Stimulated activated CD4-positive, alpha-beta T cell treated with anti-CD3 and anti-CD28 coated beads, TNF-alpha, amount 100 ng/mL, for 1 hour (primary cell): ENCODE data around the gene CD2AP.
"Not testable (repeated sequence)": the region's sequence is repeated elsewhere in the genome, so short reads cannot be mapped to it uniquely, and the experiment has no call there.

Experiments used
- DNase-seq, 3 donors: peaks; one replicate each; pipeline ENCODE4 v3.0.0-alpha.2; 2020; ENCODE audit warnings: low read depth in 3 of 3, low spot score in 1 of 3

Gene CD2AP, protein sequence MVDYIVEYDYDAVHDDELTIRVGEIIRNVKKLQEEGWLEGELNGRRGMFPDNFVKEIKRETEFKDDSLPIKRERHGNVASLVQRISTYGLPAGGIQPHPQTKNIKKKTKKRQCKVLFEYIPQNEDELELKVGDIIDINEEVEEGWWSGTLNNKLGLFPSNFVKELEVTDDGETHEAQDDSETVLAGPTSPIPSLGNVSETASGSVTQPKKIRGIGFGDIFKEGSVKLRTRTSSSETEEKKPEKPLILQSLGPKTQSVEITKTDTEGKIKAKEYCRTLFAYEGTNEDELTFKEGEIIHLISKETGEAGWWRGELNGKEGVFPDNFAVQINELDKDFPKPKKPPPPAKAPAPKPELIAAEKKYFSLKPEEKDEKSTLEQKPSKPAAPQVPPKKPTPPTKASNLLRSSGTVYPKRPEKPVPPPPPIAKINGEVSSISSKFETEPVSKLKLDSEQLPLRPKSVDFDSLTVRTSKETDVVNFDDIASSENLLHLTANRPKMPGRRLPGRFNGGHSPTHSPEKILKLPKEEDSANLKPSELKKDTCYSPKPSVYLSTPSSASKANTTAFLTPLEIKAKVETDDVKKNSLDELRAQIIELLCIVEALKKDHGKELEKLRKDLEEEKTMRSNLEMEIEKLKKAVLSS

DNA sequence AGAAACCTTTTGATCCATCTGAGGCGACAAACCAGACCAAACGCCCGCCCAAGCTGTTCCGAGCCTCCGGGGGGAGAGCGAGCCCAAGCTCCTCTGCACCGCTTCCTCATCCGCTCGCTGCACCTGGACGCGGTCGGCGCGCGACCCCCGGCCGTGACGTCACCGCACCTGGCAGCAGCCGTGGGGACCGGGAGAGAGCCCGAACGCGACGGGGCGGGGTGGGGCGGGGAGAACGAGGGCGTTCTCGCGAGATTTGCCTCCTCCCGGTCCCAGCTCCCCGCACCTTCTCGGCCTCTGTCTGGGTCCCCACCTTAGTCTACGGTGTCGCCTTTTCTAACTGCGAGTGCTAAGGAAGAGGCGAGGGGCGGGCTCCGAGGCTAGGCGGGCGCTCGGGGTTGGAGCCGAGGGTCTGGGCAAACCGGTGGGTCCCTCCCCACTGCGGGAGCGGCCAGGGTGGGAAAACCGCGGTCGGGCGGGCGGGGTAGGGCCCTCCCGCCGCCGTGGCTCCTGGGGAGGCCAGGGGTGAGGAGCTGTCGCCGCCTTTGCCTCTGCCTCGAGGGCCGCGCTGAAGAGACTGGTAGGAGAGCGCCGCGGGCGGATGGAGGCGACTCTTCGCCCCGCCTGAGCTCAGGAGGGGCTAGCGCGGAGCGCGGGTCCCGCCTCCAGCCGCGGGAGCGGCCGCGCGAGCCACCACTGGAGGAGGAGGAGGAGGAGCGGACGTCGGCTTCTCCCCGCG lies at the start of gene CD2AP:
CD2AP (plus strand) TSS at position 293 of the 736 bp plus-strand sequence. CDS start 456 bp downstream, outside the sequence.
- DNase-seq: peak; percentile 67 to 77 (median 76)

DNA sequence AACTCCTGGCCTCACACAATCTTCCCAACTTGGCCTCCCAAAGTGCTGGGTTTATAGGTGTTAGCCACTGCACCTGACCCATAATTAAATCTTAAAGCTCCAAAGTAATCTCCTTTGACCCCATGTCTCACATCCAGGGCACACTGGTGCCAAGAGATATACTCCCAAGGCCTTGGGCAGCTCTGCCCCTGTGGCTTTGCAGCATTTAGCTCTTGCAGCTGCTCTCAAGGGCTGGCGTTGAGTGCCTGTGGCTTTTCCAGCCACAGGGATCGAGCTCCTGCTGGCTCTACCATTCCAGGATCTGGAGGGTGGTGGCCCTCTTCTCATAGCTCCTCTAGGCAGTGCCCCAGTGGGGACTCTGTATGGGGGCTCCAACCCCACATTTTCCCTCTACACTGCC lies 49.3 kb upstream of the CD2AP start:
- no peak for DNase-seq

DNA sequence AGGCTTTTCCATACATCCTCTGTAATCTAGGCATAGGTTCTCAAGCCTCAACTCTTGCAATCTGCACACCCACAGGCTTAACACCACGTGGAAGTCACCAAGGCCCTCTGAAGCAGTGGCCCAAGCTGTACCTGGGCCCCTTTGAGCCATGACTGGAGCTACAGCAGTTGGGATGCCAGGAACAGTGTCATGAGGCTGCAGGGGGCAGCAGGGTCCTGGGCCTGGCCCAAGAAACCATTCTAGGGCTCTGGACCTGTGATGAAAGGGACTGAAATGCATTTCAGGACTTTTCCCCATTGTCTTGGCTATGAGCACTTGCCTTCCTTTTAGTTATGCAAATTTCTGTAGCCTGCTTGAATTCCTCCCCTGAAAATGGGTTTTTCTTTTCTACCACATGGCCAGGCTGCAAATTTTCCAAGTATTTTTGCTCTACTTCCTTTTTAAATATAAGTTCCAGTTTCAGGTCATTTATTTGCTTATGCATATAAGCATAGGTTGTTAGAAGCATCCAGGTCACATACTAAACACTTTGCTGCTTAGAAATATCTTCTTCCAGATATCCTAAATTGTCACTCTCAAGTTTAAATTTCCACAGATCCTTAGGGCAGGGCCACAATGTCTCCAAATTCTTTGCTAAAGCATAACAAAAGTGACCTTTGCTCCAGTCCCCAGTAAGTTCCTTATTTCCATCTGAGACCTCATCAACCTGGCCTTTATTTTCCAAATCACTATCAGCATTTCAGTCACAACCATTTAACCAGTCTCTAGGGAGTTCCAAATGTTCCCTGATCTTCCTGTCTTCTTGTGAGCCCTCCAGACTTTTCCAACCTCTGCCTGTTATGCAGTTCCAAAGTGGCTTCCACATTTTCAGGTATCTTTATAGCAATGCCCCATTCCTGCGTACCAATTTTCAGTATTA lies 48.6 kb upstream of the CD2AP start:
- DNase-seq: no peak

DNA sequence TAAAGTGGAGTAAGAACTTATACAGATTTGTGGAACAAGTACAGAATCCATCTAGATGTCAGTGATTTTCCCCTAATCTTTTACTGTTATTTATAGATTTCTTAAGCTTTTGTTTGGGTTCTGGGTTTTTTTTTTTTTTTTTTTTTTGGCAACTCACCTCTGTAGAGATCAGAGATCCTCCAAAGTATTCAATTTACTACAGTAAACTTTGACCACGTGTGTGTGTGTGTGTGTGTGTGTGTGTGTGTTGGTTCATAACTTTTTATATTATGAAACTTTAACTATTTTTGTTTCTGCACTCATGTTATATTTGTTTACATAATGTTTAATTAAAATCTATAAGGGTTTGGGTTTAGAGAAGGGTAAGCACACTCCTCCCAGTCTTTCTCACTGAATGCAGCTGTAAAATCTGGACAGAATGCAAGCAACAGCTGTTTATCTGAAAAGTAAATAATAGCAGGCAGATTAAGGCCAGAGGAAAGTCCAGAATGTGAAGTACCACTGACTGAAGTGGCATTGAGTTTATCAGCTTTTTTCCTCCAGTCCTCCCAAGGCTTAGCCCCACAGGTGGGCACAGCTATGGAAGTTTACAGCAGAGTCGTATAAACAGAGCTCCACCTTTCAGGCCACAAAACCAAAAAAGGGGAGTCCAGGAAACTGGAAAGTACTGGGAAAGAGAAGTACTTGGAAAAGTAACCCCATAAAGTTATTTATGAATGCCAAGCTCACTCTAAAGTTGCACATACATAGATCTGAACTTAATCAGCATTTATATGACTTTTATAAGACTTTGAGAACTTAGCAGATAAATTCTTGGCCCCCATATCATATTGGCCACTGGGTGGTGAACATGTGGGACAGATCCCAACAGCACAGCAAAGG lies 43.0 kb upstream of the CD2AP start:
- DNase-seq: no peak

DNA sequence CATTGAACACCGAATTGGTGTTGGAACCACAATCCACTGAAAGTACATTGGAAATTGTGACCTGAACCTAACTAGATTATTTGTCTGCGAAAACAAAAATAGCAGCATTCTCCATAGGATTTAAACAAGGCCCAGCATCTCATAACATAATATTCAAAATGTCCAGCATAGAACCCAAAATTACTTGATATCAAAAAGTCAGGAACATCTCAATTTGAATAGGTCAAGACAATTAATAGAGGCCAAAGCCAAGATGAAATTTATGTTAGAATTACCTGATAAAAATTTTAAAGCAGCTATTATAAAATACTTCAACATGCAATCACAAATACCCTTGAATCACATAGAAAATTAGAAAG lies 42.4 kb upstream of the CD2AP start:
- no peak for DNase-seq

DNA sequence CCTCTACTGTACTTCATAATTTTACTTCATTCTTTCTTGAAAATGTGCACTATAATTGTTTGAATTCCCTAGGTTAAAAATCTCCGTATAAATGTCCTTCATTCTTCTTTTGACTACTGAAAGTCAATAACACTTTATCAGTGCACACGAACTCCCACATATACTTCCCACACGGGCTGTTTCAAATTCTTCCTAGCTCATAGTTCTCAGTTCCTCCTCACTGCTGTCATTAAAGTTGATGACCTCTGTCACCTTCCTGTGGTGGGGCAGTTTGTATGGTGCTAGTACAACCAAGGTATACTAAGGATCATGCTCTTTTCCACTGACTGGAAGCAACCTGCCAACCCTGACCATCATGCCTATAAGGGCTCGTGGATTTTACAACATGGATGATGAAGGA lies 40.0 kb upstream of the CD2AP start:
- DNase-seq: no peak

DNA sequence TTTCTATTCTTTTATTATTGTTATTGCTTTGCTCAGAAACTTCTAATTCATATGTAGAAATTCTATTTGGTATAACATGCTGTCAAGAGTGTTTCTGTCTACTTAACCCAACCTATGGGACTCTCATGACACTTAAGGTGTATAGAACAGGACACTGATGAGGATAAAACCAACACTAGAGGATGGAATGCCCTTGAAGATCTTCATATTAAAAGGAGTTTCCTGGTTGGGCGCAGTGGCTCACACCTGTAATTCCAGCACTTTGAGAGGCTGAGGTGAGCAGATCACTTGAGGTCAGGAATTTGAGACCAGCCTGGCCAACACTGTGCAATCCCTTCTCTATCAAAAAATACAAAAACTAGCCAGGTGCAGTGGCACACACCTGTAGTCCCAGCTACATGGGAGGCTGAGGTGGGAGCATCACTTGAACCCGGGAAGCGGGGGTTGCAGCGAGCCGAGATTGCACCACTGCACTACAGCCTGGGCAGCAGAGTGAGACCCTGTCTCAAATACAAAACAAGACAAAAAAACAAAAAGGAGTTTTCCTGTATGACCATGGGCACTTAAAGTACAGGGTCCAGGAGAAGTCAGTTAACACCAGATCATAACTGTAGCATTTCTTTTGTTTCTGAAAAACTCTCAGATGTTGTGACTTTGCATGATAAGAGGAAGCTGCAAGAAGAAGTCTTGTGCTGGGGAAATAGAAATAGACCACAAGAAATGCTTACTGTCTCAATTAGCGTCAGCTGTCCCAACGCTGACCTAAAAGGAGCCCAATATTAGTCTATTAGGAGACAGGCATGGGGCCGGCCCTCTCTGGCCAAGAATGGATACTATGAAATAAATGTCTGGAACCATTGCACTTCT lies 38.9 kb upstream of the CD2AP start:
- DNase-seq: no peak

DNA sequence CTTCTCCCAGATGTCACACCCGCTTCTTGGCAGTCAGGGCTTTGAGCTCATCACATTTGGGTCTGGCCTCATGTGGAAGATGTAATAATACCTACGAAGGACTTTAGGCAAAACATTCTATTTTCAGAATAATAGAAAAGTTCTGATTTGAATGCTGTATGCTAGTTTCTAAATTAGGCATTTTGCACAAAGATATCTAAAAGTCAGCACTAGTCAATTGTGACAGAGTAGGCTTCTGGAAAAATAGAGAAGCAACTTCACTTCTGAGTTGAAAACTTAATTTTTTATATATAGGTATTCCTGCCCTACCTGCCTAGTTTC lies 38.3 kb upstream of the CD2AP start:
- no peak for DNase-seq

DNA sequence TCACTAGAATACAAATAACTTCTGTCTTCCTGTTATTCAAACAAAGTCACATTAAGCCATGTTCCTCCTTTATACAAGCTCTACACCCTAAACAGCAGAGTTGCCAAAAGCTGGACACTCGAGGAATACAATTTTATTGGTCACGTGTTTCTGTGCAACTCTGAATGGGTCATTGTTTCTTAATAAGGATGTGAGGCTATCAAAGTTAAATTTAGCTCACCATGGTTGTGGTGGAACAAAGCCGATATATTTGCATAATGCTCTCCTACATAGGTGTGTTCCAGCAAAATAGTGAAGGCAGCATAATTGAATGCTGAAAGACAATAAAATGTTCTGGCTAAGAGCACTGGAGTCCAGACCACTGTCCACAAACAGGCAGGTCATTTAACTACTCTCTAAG lies 36.9 kb upstream of the CD2AP start:
- DNase-seq: no peak

DNA sequence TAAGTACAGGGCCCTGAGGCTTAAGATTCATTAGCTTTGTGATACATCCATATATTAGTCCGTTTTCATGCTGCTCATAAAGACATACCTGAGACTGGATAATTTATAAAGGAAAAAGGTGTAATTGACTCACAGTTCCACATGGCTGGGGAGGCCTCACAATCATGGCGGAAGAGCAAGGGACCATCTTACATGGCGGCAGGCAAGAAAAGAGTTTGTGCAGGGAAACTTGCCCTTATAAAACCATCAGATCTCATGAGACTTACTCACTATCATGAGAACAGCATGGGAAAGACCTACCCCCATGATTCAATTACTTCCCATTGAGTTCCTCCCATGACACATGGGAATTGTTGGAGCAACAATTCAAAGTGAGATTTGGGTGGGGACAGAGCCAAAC lies 32.6 kb upstream of the CD2AP start:
- DNase-seq: not testable (repeated sequence)

DNA sequence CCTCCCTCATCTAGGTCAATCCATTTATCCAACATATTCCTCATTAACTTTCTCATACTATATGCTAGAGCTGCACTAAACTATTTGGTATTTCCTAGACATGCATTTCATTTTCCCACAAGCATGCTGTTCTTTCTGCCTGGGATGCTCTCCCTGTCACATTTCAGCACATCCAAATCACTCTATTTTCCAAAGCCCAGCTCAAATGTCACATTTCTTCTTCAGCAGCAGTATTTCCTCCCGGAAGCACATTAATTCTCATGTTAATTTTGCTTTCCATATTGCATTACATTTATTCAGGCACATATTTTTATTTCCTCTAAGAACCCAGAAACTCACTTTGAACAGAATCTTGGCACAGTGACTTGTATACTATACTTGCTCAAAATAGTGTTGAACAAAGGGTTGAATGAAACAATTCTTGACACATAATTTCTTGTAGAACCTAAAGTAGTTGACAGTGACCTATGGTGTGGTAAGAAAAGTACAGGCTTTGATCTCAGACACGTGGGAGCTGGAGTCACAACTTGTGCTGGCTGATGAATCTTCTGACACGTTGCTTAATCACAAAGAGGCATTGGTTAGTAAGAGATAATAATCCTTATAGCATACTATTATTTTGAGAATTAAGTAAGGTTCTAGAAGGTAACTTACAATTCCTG lies 30.8 kb upstream of the CD2AP start:
- no peak for DNase-seq

DNA sequence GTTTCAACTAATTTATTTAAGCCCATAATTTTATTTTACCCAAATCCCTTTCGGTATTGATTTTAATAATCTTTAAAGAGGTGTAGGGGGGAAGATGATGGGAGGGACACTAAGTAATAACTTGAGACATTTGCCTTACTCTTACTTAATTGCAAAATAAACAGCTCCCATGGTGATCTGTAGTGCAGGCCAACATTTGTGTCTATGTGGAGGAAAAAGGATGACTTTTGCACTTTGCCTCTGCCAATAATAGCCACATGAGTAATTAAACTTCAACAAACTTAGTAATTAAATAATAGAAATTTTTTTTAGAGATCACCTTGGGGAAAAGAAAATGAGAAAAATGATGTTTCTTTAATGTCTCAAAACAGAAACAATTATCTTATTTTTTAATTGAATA lies 29.9 kb upstream of the CD2AP start:
- DNase-seq: no peak

DNA sequence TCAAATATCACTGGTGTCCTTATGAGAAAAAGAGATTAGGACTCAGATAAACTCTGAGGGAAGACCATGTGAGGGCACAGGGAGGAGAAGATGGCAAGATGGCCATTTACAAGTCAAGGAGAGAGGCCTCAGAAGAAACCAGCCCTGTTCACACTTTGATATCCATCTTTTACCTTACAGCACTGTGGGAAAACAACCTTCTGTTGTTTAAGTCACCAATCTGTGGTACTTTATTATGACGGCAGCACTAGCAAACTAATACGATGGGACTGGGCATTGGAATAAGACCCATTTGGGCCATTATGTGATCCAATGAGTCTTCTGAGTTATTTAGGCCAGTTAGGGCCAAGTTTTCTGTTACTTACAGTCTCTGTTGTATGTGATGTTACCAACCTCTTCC lies 26.4 kb upstream of the CD2AP start:
- DNase-seq: no peak

DNA sequence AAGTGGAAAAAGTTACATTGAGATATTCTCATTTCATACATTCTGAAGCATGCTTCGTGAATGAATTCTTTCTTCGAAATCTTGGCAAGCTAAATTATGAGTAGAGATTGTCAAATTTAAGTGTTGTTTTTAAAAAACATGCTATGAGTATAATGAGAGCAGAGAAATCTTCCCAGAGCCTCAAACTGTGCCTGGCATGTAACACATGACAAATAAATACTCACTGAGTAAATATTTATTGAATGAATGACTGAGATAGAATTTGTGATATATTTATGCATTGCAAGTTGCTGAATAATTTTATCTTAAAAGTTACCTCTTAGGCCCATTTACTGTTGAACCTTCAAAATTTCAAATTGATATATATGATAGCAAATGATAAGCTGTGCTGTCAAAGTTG lies 24.7 kb upstream of the CD2AP start:
- DNase-seq: no peak

DNA sequence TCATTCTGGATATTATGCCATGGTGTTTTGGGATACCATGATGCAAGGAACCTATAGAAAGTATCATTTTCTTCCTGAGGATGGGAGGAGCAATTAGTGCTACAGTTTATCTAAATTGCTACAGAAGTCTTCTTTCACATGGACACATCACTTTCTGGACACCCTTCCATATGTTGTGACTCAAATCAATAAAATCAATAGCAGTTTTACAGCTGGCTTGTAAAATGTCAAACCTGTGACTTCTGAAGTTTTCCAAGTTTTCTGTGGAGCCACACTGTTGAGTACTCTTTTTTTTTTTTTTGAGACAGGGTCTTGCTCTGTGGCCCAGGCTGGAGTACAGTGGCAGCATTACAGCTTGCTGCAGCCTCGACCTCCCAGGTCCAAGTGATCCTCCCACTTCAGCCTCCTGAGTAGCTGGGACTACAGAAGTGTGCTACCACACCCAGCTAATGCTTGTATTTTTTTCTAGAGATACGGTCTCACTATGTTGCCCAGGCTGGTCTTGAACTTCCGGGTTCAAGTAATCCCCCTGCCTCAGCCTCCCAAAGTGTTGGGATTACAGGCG lies 24.1 kb upstream of the CD2AP start:
- no peak for DNase-seq

DNA sequence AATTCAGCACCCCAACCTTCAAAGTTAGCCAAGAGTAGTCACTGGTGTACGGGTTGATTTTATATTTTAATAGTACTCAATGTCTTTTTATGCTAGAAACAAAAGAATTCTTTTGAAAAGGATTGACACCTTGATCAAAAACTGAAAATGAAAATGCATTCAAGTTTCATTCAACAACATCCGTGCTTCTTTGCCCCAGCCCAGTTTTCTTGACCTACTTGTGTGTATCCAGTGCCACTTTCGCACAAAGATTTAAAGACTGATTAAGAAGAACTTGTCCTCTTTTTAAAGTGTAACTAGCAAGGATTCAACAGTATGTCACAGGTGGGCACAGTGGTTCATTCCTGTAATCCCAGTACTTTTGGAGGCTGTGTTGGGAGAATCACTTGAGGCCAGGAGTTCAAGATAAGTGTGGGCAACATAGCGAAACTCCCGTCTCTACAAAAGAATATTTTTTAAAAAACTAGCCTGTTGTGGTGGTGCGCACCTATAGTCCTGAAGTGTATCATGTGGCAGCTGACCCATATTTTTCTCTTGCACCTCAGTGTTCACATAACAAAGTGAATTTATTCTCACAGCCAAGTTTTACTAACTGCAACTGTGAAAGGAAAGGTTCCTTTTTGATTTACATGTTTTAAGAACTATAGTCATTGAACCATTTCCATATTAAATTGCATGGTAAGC lies 22.7 kb upstream of the CD2AP start:
- no peak for DNase-seq

DNA sequence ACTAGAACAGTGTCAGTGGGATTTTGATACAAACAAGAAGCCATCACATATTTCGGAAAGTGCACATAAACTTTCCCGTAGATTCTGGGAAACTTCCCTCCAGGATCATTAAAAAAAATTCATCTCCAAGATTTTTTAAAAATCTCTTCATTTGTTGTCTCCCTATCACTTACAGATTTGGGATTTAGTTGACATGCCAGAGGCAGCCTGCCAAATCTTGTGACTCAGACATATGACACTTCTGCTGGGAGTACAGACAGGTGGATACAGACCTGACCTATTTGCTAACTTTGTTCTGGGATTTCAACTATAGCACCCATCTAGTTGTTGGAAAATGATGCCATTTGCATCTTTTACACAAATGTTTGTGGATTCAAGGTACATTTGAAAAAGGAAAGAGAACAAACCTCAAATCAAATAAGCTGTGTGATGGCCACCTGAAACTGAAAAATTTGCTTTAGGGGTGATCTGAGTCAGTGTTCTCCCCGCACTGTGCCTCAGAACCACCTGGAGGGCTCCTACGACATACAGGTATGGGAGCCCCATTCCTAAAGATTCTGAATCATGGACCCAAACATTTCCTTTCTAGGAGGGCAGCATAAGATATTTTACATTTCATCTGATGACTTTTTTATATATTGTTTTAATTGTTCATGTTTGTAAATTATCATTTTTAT lies 21.9 kb upstream of the CD2AP start:
- no peak for DNase-seq
